Endometrium (tissue), 2 donors: Measurements from ENCODE around the gene ATP9B.
A peak's percentile ranks its signal among the peaks of the same experiment; 100 is the strongest.

Source experiments
- FAIRE-seq: peaks from 2 replicates; lab custom pipeline; 2012; peaks lifted over from hg19 to GRCh38; lab: Jason Lieb, UNC
- donor health status: control.
- donor health status: control.

ATP9B gene, protein sequence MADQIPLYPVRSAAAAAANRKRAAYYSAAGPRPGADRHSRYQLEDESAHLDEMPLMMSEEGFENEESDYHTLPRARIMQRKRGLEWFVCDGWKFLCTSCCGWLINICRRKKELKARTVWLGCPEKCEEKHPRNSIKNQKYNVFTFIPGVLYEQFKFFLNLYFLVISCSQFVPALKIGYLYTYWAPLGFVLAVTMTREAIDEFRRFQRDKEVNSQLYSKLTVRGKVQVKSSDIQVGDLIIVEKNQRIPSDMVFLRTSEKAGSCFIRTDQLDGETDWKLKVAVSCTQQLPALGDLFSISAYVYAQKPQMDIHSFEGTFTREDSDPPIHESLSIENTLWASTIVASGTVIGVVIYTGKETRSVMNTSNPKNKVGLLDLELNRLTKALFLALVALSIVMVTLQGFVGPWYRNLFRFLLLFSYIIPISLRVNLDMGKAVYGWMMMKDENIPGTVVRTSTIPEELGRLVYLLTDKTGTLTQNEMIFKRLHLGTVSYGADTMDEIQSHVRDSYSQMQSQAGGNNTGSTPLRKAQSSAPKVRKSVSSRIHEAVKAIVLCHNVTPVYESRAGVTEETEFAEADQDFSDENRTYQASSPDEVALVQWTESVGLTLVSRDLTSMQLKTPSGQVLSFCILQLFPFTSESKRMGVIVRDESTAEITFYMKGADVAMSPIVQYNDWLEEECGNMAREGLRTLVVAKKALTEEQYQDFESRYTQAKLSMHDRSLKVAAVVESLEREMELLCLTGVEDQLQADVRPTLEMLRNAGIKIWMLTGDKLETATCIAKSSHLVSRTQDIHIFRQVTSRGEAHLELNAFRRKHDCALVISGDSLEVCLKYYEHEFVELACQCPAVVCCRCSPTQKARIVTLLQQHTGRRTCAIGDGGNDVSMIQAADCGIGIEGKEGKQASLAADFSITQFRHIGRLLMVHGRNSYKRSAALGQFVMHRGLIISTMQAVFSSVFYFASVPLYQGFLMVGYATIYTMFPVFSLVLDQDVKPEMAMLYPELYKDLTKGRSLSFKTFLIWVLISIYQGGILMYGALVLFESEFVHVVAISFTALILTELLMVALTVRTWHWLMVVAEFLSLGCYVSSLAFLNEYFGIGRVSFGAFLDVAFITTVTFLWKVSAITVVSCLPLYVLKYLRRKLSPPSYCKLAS

DNA sequence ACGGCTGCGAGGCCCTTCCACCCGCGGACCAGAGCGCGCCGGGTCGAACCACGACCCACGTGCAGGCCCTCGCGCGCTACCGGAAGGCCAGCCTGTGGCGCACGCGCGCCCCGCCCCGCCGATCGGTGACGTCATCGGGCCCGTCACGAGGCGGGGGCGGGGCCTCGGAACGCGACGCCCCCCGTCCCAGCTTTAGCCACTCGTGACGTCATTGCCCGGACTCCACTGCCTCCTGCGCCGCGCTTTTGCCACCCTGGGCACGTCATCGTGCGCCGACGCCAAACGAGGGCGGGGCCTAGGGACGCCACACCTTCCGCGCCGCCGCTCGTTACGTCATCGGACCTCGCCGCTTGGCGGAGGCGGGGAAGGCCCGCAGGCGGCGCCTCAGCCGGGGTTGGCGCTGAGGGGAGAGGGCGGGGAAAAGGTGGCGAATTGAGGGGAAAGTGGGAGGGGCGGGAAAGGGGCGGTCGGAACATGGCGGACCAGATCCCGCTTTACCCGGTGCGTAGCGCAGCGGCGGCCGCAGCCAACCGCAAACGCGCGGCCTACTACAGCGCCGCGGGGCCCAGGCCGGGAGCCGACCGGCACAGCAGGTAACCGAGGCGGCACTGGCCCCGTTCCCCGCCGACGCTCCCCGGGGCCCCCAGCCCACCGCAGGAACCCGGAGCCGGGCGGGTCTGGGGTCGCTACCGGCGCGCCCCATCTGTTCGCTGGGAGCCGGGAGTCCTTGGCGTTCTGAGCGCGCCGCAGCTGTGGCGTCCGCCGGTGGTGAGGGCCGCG is at the start of gene ATP9B:
Gene ATP9B, plus strand, starts transcription at position 458 of the 780 bp plus-strand sequence. Its CDS starts 17 bp downstream, at position 475.
- FAIRE-seq = peak; percentile 81

DNA sequence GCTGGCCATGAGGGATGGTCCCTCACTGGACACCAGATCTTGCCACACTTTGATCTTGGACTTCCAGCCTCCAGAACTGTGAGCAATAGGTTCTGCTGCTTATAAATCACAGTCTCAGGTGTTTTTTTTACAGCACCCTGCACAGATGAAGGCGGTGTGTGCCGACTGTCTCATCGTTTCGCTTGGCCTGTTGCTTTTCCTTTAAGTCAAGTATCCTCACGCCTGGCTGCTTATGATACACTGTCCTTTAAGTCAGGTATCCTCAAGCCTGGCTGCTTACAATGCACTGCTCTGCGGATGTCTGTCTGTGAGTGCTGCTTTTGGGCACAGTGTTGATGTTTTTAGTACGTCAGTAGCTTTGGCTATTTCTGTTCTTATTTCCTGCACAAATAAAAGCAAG is 49.3 kb upstream of the ATP9B start:
- no peak for FAIRE-seq

GRCh38 chr18:79022603-79023002 is 46.6 kb upstream of the ATP9B start:
- FAIRE-seq = no peak

DNA sequence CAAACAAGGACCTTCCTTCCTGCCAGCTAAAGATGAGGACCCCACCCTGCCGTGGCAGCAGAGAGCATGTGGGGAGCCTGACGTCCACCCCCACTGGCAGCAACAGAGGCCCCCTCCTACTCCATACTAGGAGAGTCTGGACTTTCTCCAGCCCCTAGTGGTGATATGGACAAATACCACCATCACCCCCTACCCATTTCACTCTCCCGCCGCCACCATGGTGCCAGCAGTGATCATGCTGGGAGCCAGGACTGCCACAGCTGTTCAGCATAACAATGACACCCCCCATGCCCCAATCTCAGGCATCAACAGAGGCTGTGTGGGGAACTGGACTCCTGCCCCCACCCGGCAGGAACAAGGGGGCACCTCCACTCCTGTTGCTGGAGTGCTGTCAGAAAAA is 42.7 kb upstream of the ATP9B start:
- FAIRE-seq = no peak

DNA sequence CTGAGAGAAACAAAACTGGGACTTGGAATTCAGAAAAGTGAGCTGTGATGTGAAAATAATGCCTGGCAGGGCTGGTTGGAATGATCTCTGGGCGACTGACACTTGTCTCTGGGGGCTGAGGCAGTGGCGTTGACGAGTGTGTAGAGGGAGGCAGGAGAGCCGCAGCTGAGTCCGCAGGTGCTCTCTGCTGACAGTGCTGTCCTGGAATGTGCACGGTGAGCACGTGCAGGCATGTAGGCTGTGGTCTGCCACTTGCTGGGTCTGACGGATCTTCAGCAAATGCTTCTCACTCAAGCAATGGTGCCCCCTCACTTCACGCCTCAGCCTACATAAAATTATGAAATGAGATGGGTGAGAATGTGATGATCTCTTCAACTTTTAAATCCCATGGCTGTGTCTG is 38.5 kb upstream of the ATP9B start:
- no peak for FAIRE-seq

- no peak for FAIRE-seq
Observed at GRCh38 chr18:79042276-79042675, 26.9 kb upstream of the ATP9B start.

- no peak for FAIRE-seq
Observed at GRCh38 chr18:79043288-79043687, 25.9 kb upstream of the ATP9B start.

DNA sequence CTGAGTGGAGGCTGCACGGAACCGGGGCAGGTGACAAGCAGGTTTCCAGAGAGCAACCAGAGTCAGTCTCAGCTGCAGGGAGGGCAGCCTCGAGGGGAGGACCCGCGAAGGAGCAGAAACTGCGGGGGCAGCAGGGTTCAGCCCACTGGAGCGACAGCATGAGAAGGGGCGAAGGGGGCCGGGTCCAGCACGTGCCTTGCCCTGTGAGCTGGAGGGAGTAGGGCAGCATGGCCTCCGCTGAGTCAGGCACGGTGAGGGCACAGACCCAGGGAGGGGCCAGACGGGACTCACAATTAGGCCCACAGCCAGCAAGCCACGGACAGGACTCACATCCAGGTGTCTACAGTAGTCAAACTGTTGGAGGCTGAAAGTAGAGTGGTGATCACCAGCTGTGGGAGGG is 22.7 kb upstream of the ATP9B start:
- FAIRE-seq = no peak

- no peak for FAIRE-seq
Observed at GRCh38 chr18:79047556-79048244, 21.5 kb upstream of the ATP9B start.

GRCh38 chr18:79048245-79048632 is 21.0 kb upstream of the ATP9B start:
- no peak for FAIRE-seq

DNA sequence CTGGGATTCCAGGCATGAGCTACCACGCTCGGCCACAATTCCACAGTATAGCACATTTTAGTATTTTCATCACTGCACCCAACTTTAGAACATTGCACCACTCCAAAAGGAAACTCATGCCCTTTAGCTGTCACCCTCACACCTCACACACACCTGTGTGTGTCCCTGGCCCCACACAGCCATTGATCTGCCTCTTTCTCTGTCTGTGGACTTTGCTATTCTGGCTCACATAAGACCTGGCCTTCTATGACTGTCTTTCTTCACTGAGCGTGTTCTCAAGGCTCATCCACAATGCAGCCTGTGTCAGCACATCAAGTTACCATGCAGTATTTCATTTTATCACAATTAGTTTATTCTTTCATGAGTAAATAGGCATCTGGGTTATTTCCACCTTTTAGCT is 19.7 kb upstream of the ATP9B start:
- no peak for FAIRE-seq

- no peak for FAIRE-seq
Observed at GRCh38 chr18:79050005-79050404, 19.2 kb upstream of the ATP9B start.

DNA sequence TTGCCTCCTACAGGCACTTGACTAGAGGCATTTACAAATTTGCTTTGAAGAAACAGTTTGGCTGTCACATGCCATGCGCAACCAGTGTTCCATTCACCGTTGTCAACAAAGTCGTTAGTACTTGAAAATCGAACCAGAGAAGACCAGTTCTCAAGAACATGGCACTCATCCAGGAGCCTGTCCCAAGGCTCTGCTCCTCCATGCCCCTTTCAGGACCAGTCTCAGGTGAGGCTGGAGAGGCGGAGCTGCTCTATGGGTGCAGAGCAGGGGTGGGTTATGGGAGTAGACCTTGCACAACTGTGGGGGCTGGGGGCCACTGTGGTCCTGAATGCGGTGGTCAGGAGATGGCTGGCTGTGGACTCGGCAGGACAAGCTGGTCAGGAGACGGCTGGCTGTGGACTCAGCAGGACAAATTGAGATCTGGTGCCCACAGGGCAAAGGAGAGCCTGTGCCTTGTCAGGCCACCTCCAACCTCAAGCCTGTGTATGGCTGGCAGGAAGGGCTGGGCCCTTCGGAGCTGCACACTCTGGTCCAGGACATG is 12.3 kb upstream of the ATP9B start:
- FAIRE-seq = no peak

- no peak for FAIRE-seq
Observed at GRCh38 chr18:79058007-79058406, 11.2 kb upstream of the ATP9B start.

GRCh38 chr18:79062806-79063205 is 6.4 kb upstream of the ATP9B start:
- FAIRE-seq = no peak

GRCh38 chr18:79064228-79064627 is 5.0 kb upstream of the ATP9B start:
- FAIRE-seq = no peak

- no peak for FAIRE-seq
Observed at GRCh38 chr18:79065802-79066201, 3.4 kb upstream of the ATP9B start.

DNA sequence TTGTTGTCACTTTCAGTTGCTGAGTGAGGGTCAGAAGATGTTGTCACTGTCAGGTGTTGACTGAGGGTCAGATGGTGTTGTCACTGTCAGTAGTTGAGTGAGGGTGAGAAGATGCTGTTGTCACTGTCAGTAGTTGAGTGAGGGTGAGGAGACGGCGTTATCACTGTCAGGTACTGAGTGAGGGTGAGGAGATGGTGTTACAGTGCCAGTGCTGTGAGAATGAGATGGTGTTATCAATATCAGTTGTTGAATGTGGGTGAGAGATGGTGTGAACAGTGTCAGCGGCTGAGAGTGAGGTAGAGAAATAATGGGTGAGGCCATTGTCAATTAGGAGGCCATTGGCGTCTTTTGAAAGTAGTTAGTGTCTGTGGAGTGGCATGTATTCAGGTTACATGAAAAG is 1.6 kb upstream of the ATP9B start:
- no peak for FAIRE-seq

DNA sequence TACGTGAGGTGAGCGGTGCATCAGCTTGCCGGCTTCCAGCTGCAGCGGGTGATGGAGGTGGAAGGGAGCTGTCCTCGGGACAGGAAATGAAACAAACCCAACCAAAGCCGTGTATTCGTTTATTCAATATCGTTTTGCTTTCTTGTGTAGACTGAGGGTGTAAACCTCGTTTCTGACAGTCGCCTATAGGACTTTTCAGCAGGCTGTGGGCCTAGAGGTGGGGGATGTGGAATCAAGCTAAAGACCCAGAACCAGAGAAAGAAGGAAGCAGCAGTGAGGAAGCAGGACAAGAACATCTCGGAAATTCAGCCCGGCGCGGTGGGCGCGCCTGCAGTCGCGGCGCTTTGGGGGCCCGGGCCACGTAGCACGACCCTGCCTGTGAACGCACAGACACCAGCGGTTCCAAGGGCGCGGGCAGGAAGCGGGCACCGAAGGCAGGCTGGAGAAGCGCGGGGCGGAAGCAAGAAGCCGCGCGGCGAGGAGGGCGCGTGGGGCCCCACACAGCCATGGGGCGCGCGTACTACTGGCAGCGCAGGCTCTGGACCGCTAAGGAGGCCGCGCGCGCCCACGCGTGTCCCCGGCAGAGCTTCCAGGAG is 755 bp upstream of the ATP9B start:
- FAIRE-seq = no peak

DNA sequence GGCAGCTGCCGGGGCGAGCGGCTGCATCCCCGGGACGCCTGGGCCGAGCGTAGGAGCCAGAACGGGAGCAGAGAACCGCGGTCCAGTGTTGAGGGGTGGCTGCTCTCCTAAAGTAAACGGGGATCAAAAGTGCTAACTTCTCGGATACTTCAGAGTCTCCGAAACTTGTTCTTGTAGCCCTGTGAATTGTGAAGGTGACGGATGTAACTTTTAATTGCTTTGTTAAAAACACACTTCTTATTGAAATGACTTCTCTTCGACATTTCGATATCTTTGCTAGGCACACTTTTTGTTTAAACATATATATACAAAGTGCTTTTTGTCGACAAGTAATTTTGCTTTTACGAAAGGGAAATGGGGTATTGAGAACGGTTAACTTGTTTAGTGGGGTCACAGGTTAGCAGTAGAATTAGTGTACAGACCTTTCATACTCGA is 540 bp downstream of the ATP9B start:
- peak; percentile 50 for FAIRE-seq

DNA sequence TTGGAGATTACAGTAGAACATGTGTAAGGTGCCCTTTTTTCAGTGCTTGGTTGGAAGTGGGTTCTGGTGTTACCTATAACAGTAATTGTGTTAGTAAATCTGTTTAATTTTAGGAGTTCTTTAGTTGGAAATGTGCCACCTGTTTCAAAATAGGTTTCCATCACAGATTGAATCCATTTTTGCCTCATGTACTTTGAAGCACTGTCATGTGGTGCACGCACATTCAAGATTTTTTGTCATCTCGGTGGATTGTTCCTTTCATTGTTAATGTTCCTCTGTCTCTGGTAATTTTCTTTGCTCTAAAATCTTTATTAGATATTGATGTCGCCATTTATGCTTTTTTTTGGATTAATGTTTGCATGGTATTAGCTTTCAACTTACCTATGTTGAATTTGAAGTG is 1.3 kb downstream of the ATP9B start:
- no peak for FAIRE-seq
